ENCODE results near the gene EDRF1. TPM values are rescaled to one million over a fixed set of nuclear protein-coding genes. Genes with fewer than 3 reads are reported as not detected.
"Not testable (repeated sequence)": the region's sequence is repeated elsewhere in the genome, so short reads cannot be mapped to it uniquely, and the experiment has no call there.

EDRF1 gene
- total RNA-seq, 2 donors from 2014 or later, result 17.9 to 18.2 TPM

GRCh38 chr10:125699562-125700143 lies 19.9 kb upstream of the EDRF1 start:
- intact Hi-C loops (cut with DNase I, micrococcal nuclease), result no loop called here
- ATAC-seq (no peak), DNase-seq (no peak)

DNA sequence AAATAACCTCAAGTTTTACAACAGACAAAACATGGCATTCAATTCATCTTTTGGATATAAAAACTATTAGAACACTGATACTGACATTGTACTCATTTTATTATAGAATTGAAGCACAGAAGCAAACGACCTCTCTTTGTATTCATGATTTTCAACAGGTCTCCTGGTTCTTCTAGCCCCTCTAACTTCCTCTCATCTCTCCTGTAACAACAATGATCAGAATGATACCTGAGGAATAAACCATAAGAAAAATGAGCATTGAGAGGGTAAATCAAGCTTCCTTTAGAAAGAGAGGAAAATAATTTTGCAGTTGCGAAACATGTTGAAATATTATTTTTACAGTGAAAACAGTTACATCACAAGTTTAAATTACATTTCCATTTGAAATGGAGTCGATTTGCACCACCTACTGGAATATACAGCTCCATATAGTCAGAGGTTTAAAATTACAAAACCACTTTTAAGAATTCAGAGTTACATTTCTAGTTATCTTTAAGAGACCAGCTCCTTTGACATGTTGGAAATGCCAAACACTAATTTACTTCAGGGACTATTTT lies 19.1 kb upstream of the EDRF1 start:
- ATAC-seq (no peak), DNase-seq (no peak)
- intact Hi-C loops (cut with DNase I, micrococcal nuclease), result no loop called here

DNA sequence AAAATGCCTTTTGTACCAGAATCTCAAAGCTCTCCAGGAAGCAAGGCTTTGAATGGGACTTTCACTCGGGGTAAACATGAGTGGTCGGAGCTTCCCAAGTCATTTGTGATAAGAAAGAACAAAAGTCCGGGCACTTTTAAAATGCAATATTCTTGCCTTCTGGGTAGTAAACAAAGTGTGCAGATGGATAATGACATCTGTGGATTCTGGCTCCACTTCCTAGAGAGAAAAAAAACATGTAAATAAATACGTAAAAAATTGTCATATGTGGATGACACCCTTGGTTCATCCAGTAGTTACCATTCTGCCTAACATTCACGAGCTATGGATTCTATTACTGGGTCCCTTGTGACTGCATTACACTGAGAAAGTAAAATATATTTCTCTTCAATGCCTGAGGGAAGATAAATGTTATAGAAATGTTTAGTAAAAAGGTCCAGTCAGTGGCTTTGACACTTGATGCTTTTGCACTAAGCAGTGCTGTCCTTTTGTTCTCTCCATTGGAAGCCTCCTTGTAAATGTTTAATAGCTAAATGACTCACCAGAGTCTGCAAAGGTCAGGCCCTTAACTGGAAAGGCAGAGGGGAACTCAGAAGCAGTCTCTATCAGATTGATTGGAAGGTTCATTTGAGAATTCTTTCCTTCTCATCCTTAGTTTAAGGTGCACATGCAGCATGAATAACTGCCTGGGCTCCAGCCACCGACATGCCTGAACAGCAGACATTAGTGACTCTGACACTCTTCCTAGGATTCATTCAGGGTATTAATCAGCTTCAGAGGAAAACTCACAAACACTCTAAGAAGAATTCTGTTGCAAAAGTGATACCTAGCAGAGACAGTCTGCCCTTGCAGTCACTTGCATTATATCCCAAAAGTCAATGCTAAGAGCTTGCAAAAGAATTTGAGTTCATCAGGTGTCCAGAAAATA lies 11.7 kb upstream of the EDRF1 start:
- intact Hi-C loops (cut with DNase I, micrococcal nuclease), result no loop called here
- DNase-seq (no peak), ATAC-seq (peak; percentile 86)

DNA sequence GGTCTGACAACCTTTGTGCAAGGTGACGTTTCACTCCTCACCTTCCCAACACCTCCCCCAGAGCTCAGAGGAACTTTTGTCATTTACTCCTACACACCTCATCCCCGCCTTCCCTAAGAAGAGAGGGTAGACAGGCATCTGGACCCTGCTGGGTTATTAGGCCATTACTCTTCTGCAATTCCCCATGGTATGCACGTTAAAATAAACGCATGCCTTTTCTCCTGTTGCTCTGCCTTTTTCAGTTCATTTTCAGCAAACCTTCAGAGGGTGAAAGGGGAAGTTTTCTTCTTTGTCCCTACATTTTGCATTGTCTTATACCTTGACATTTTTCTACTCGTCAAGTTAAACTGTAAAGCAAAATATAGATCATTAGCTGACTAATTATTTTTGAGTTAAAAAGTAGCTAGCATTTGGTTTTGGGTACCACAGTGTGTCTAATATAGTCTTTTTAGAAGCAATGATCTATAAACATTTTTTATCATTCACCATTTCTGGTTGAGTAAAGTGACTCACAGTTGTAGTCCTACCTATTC lies 10.5 kb upstream of the EDRF1 start:
- no peak for ATAC-seq
- no peak for DNase-seq
- intact Hi-C loops (cut with DNase I, micrococcal nuclease), result no loop called here

DNA sequence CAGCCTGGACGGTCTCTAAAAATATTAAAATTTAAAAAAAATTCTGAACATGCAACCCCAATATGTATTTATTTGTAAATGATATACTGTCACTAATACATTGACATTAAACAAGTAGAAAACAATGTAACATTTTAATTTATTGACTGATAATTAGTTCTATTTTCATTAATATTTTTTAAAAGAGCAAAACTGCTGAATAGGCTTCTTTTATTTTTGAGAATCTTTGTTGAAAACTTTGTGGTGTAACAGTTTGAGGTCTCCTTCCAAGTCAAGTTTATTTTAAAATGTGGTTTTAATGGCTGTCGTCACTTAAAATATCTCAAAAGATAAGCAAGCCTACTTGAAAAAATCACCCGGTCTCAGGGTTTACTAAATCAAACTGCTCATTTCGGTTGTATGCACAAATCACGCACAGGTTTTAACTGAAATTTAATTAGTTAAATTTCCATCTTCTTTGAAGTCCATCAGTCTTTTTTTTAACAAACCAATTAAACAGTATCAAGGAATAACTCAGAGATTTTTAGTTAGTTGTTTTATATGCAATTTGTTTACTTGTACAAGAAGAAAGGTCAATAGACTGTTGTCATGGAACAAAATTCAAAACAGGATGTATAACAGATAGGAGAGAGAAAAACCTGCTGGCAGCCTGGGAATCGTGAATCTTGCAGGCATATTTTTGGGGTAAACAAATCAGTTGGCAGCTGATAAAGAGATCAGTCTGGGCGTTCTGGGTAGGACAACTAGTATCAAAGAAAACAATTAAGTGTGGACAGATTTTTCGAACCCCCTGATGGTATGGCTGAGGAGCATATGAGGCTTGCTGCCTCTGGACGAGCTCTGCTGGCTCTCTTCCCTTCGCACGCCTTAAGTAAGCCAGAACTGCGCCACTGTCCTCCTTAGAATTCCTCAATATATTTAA lies 9.7 kb upstream of the EDRF1 start:
- intact Hi-C loops (cut with DNase I, micrococcal nuclease), result no loop called here
- DNase-seq, result no peak
- no peak for ATAC-seq

DNA sequence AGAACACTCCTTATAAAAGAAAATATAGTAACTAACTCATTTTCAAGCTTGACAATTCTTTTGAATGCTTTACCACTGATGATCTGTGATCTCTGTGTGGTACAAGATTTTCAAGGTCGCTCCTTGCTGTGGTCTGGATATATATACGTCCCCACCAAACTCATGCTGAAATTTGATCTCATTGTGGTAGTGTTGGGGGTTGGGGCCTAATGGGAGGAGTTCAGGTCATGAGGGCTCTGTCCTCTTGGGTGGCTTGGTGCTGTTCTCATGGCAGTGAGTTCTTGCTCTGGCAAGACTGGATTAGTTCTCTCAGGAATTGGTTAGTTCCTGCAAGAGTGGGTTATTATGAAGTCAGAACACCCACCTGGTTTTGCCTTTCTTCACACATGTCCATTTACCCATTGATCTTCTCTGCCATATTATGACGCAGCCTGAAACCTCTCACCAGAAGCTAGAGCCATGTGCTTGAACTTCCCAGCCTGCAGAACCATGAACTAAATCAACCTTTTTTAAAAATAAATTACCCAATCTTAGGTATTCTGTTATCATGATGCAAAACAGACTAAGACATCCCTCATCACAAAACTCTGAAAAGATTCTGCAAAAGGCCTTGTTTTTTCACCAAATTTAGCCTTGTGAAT lies 8.3 kb upstream of the EDRF1 start:
- ATAC-seq (no peak), DNase-seq (no peak)
- intact Hi-C loops (cut with DNase I, micrococcal nuclease), result no loop called here

DNA sequence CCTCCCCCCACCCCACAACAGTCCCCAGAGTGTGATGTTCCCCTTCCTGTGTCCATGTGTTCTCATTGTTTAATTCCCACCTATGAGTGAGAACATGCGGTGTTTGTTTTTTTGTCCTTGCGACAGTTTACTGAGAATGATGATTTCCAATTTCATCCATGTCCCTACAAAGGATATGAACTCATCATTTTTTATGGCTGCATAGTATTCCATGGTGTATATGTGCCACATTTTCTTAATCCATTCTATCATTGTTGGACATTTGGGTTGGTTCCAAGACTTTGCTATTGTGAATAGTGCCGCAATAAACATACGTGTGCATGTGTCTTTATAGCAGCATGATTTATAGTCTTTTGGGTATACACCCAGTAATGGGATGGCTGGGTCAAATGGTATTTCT lies 4.8 kb upstream of the EDRF1 start:
- intact Hi-C loops (cut with DNase I, micrococcal nuclease); ATAC-seq; DNase-seq: not testable (repeated sequence)

DNA sequence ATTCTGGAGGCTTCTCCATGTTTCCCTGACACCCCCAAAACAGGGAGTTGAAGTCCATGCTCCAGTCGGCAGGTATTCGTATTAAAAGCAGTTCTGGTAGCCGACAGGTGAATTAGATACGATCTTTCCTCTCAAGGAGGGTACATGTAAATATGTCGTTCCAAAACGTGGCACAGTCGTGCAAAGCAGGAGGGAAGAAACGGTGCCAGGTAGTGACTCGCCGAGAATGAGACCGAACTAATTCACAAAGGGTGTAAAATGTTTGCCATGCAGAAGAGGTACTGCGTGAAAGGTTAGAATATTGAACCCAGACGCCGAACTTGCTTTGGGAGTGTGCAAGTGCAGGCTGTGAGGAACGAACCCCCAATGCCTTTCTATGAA lies 483 bp downstream of the EDRF1 start:
- intact Hi-C loops (cut with DNase I, micrococcal nuclease), result no loop called here
- DNase-seq (no peak), ATAC-seq (peak; percentile 1)

DNA sequence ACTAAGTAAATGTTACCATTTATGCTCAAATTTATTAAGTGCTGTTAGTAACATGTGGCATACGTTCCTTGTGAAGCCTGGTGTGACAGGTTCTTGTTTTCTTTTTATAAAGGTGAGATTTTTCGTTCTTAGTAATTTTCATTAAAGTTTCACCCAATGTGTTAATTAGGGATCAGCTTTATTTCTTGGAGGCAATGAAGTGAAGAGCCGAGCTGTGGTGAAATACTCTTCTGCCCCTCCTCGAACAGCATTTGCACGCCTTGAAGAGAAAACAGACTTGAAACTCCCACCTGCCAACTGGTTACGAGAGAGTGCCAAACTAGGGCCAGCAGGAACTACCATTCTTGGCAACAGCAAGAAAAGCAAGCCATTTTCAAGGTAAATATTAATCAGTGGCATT lies 1.5 kb downstream of the EDRF1 start:
- no peak for ATAC-seq
- no peak for DNase-seq
- intact Hi-C loops (cut with DNase I, micrococcal nuclease), result no loop called here

DNA sequence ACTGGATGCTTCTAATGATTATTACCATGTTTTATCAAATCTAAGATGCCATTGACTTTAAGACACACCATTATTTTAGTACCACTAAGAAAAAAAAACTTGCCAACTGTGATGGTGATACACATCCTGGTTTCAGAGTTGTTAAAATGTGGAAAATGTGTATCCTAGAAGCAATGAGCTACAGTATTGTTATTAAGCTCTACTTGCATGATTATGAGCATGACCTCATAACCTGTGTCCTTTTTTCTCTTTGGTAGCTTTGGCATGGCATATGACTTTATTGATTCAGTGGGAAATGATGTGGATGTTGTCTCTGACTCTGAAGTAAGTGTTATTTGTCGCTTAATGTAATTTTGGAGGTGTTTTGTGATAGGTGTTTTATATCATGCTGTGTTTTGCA lies 3.3 kb downstream of the EDRF1 start:
- intact Hi-C loops (cut with DNase I, micrococcal nuclease), result no loop called here
- DNase-seq, result no peak
- no peak for ATAC-seq

DNA sequence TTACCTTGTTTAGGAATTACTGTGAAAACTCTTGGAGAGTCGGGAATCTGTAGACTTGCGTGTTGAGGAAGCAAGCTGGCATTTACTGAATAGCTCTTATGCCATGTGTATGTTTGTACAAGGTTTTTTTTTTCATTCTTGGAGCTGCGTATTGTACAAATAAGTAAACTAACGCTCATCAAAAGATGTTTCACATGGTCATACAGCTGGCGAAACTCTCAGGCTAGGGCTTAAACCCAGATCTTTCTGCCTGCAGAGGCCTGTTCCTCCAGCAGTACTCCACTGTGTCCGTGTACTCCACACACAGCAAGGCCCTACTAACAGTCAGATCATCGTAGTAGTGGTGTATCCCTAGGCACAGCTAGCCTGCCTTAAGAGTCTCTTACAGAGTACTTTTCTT lies 7.4 kb downstream of the EDRF1 start:
- ATAC-seq, result peak; percentile 48
- intact Hi-C loops (cut with DNase I, micrococcal nuclease), result no loop called here
- no peak for DNase-seq

DNA sequence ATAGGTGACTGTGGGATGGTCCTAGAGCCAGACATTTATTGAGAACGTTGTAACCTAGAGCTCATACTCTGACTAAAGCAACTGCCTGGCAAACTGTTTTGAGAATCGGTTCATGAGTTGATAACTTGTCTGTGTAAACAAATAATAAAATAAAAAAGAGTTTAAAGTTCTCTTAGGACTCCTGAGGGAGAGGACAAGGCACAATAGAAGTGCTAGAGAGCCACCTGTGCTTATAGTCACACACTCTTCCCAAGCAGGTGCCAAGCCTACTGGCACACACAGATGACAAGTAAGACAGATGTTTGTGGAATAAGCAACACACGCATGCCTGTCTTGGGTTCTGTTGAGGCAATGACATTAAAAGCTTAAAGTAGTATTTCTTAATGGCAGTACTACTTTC lies 7.9 kb downstream of the EDRF1 start:
- intact Hi-C loops (cut with DNase I, micrococcal nuclease), result no loop called here
- DNase-seq (peak in 1 of 2 donors; percentile 18), ATAC-seq (peak; percentile 96)

- ATAC-seq (no peak), DNase-seq (no peak)
- intact Hi-C loops (cut with DNase I, micrococcal nuclease), result no loop called here
Observed at GRCh38 chr10:125734148-125734547, 14.6 kb downstream of the EDRF1 start.

DNA sequence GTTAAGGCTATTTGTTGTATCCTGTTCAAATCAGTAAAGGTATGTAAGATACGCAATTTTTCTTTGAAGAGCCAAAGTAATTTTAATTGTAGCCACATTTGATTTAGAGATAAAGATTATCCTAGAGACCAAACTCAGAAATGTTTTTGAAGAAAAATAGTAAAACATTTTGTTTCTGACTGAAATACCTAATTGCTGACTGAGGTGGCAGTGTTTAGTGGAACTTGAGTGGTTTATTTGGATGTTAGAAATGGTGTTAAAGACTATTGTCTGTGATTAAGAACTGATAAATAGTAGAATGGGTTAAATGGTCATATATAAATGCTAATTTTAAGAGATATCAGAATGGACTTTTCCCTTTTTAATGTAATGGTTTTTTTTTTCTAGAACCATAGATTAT lies 15.3 kb downstream of the EDRF1 start:
- ATAC-seq (no peak), DNase-seq (no peak)
- intact Hi-C loops (cut with DNase I, micrococcal nuclease), result no loop called here

DNA sequence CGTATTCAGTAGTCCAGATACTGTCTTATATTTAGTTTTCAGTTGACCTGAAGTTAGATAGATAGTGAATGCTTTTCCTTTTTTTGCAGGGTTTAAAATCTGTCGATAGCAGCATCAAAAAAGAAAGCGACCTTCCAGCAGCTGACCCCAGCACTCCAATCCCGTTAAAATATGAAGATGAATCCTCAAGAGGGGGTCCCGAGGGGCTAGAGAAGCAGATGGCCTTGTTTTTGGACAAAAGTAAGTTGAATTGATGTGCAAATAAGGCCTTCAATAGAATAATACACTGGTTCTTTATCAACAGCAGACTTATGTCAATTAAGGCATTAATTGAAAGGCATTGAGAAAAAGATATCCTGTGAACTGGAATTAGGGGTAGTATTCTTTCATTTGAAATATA lies 18.7 kb downstream of the EDRF1 start:
- no peak for ATAC-seq
- intact Hi-C loops (cut with DNase I, micrococcal nuclease), result no loop called here
- DNase-seq, result no peak

DNA sequence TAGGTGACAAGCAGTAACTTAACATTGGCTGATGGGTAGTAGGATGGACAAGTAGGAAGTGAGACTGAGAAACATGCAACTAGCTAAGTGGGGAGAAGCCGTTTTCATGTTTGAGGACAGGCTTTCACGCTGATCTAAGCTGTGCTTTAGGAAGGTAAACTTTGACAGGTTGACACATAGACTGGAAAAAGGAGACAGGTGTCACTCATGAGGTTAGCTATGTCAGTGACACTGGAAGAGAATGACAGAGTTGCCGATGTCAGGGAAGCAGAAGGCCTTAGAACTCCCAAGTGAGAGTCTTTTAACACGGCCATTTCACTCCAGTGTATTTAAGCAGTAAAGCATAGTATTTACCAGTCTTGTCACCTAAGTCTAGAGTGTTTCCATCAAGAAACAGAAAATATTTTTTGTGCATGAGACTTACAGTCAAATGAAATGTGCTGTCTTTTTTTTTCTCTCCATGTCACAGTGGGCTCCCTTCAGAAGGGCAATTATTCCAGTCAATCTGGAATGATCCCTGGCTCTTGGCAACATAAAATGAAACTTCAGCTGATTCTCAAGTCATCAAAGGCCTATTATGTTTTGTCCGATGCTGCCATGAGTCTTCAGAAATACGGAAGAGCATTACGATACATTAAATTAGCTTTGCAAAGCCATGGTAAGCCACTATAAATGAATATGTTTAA lies 20.6 kb downstream of the EDRF1 start:
- intact Hi-C loops (cut with DNase I, micrococcal nuclease), result no loop called here
- ATAC-seq (no peak), DNase-seq (no peak)

GRCh38 chr10:125742465-125742864 lies 23.0 kb downstream of the EDRF1 start:
- ATAC-seq (no peak), DNase-seq (no peak)
- intact Hi-C loops (cut with DNase I, micrococcal nuclease), result no loop called here

- intact Hi-C loops (cut with DNase I, micrococcal nuclease), result no loop called here
Observed at GRCh38 chr10:125744909-125745308, 25.4 kb downstream of the EDRF1 start.

More at GRCh38 chr10:125744909-125745308, 25.4 kb downstream of the EDRF1 start:
- ATAC-seq (no peak), DNase-seq (no peak)

Data from left colon (tissue), 2 donors.